ENCODE measurements around the gene TMEM167A. TPM values are rescaled to one million over a fixed set of nuclear protein-coding genes. Genes with fewer than 3 reads are reported as not detected.

TMEM167A gene
- total and polyA plus RNA-seq, 7 donors = 21.9 to 61.3 (median 30.3) TPM

DNA sequence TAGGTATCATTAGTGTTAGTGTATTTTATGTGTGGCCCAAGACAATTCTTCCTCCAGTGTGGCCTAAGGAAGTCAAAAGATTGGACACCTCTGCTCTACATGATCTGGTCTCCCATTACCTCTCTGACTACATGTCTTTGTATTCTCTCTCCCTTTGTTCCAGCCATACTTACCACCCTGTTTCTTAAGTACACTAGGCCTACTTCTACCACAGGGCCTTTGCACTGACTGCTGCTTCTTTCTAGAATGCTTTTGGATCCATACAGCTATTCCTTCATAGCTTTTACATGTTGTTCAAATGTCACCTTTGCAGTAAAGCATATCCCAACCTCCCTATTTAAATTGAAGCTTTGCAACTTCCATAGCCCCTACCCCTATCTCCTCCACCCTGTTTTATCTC is 5.6 kb upstream of the TMEM167A start:
- intact Hi-C loops (cut with DNase I) = no loop called here
- Histone ChIP-seq H3K9me3 (no peaks in the 10 kb centered on the region), H3K27ac (no peak overlapping the region), H3K27me3 (no peaks in the 10 kb centered on the region), H3K36me3 (no peaks in the 10 kb centered on the region), H3K4me1 (peaks cover 0 to 7% (median 6%) of the 10 kb centered on the region in 4 donors), H3K4me3 (no peak overlapping the region)
- DNase-seq = no peak
- TF ChIP-seq POLR2A (IDR thresholded peaks at IDR 0.05) (no peak), POLR2AphosphoS5 (IDR thresholded peaks at IDR 0.05) (no peak), EP300 (IDR thresholded peaks at IDR 0.05) (no peak)
- TF ChIP-seq, protein P1, sequence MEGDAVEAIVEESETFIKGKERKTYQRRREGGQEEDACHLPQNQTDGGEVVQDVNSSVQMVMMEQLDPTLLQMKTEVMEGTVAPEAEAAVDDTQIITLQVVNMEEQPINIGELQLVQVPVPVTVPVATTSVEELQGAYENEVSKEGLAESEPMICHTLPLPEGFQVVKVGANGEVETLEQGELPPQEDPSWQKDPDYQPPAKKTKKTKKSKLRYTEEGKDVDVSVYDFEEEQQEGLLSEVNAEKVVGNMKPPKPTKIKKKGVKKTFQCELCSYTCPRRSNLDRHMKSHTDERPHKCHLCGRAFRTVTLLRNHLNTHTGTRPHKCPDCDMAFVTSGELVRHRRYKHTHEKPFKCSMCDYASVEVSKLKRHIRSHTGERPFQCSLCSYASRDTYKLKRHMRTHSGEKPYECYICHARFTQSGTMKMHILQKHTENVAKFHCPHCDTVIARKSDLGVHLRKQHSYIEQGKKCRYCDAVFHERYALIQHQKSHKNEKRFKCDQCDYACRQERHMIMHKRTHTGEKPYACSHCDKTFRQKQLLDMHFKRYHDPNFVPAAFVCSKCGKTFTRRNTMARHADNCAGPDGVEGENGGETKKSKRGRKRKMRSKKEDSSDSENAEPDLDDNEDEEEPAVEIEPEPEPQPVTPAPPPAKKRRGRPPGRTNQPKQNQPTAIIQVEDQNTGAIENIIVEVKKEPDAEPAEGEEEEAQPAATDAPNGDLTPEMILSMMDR (IDR thresholded peaks at IDR 0.05) = no peak

DNA sequence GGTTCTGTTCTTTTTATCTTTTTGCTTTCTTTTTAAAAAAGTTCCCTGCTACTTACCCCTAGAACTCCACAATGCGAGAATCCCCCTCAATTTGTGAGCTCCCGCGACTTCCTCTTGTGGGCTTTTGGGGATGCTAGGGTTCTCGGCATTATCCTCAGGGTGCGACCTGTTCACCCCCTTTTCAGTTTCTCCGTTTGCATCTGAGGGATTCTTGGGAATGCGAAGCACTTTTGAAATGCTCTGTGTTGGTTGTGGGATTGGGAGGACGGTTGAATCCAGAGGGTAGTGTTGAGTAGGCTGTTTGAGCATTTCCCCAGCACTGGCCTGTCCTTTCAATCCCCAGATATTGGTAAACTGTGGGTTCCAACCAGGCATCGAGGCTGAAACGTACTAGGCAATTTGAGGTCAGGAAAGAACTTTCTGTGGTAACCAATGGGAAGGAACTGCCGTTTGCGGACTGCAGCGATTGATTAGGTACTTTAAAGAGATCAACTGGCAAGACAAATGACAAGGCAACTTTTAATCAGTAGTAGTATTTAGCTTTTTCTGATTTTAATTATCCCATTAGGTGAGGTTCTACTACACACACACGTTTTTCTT is 568 bp upstream of the TMEM167A start:
- 4 to 11% methylated on average over 14 of the region's 14 CpGs for WGBS, 2 donors
- intact Hi-C loops (cut with DNase I) = loop anchor here (10.0 kb wide), 1 partner anchor 433 kb away; no protein-coding TSS in a partner anchor
- Histone ChIP-seq H3K36me3 (no peaks in the 10 kb centered on the region), H3K27ac (peak overlapping the region; percentile 85 to 91 (median 86)), H3K9me3 (no peaks in the 10 kb centered on the region), H3K4me1 (peaks cover 0 to 37% (median 28%) of the 10 kb centered on the region in 4 donors), H3K27me3 (no peaks in the 10 kb centered on the region), H3K4me3 (peak overlapping the region; percentile 74 to 88 (median 79))
- no peak for TF ChIP-seq EP300 (IDR thresholded peaks at IDR 0.05)
- TF ChIP-seq, protein P1 (IDR thresholded peaks at IDR 0.05) = no peak
- no peak for TF ChIP-seq POLR2AphosphoS5 (IDR thresholded peaks at IDR 0.05)
- TF ChIP-seq POLR2A (IDR thresholded peaks at IDR 0.05) = no peak
- DNase-seq = no peak

DNA sequence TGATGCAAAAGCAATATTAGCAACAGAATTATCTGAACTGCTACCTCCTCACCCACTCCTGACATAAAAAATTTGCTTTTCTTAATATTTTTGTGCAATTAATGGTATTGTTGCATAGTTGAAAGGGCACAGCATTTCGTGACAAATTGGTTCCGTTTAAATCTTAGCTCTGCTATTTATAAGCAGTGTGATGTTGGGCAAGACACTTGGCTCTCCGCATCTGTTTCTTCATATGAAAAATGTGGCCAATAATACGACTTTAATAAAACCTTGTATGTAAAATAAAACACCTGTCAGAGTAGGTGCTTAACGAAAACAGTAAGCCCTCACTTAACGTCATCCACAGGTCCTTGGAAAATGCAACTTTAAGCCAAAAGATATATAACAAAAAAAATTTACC is 4.2 kb downstream of the TMEM167A start:
- 90 to 91% methylated on average over 6 of the region's 6 CpGs for WGBS, 2 donors
- Histone ChIP-seq H3K27ac (no peak overlapping the region), H3K9me3 (no peaks in the 10 kb centered on the region), H3K4me3 (no peak overlapping the region), H3K27me3 (no peaks in the 10 kb centered on the region), H3K4me1 (peaks cover 0 to 46% (median 31%) of the 10 kb centered on the region in 4 donors), H3K36me3 (no peaks in the 10 kb centered on the region)
- DNase-seq = no peak
- intact Hi-C loops (cut with DNase I) = loop anchor here (10.0 kb wide), 1 partner anchor 428 kb away; no protein-coding TSS in a partner anchor
- TF ChIP-seq POLR2A (IDR thresholded peaks at IDR 0.05) = no peak
- TF ChIP-seq, protein P1 (IDR thresholded peaks at IDR 0.05) = no peak
- peak in 1 of 4 donors; percentile 26 for TF ChIP-seq POLR2AphosphoS5 (IDR thresholded peaks at IDR 0.05)

DNA sequence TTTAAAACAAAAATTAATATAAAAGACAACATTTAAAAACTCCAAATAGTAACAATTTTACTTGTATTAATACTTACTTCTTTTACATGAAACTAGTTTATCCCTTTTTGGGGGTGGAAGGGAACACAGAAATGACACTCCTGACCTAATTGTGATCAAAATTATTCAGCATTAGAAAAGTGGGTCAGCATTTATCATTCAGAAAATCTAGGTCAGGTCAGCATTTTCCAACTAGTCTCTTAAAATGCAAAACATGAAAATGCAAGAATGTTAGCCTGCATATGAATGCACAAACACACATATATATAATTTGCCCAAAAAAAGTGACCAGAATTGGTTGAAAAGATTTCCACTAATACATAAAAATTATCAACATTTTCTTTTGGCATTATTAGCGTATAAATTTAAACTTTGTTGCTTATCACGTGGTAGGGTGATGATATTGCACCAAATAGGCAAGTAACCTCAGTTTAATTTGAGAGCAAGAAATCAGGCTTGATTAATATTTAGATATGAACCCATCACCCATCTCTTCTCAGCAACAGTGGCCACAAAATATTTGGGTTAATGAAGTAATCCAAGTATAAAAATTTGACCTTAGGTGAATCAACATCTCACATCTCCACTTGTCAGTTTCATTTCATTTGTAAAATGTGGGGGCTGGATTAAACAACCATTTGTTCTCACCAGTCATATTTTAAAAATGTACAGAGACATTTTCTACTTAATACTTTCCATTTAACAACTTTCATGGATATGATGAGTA is 5.7 kb downstream of the TMEM167A start:
- intact Hi-C loops (cut with DNase I) = loop anchor here (10.0 kb wide), 1 partner anchor 427 kb away; no protein-coding TSS in a partner anchor
- Histone ChIP-seq H3K4me3 (no peak overlapping the region), H3K27me3 (no peaks in the 10 kb centered on the region), H3K9me3 (no peaks in the 10 kb centered on the region), H3K27ac (no peak overlapping the region), H3K4me1 (peaks cover 0 to 40% (median 29%) of the 10 kb centered on the region in 4 donors), H3K36me3 (no peaks in the 10 kb centered on the region)
- 88 to 94% methylated on average over 2 of the region's 2 CpGs for WGBS, 2 donors
- TF ChIP-seq EP300 (IDR thresholded peaks at IDR 0.05) (no peak), POLR2A (IDR thresholded peaks at IDR 0.05) (no peak), POLR2AphosphoS5 (IDR thresholded peaks at IDR 0.05) (no peak)
- TF ChIP-seq, protein P1 (IDR thresholded peaks at IDR 0.05) = no peak
- DNase-seq = no peak
